ENCODE measurements around the gene EDAR. TPM values are rescaled to one million over a fixed set of nuclear protein-coding genes. Genes with fewer than 3 reads are reported as not detected.

EDAR gene
- polyA plus RNA-seq, 1 experiment: not detected

DNA sequence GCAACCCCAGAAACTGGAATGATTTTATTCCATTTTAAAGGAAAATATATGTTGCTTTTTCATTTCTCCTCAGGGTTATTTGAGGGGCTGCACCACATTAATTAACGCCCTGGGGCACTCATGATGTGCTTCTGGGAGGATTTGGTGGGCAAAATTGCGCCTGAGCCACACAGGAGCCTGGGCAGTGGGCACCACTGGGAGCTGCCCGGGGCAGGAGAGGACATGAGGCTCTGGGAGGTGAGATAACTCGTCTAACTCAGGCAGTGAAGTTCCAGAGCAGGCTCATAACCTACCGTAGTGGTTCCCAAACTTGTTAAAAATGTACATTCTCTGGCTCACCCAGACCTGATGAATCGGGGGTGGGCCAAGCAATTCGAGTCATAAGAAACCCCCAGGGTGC lies 68.3 kb downstream of the EDAR start:
- ChIA-PET POLR2A (no interaction called here), CTCF (interaction anchor here (0.6 to 1.0 kb wide), 2 partner anchors 9 to 50 kb away, joined by 3 read pairs; no protein-coding TSS in a partner anchor)
- no peak for TF ChIP-seq CTCF (IDR thresholded peaks at IDR 0.05; ENCODE audit: insufficient read depth, low read depth, low read length)
- H3K36me3 ChIP-seq (ENCODE audit: control insufficient read depth, insufficient read depth, low read length): no peaks in the 10 kb centered on the region
- no peak for DNase-seq (ENCODE audit: low read depth)
- no peak overlapping the region for H3K4me3 ChIP-seq (ENCODE audit: low read depth, low read length)
- H3K27me3 ChIP-seq (ENCODE audit: control insufficient read depth, insufficient read depth, low read length): peaks cover 18% of the 10 kb centered on the region

- CTCF ChIA-PET: interaction anchor here (7.9 kb wide), 1 partner anchor 9 kb away, joined by 52 read pairs; no protein-coding TSS in a partner anchor
- Histone ChIP-seq H3K27me3 (ENCODE audit: control insufficient read depth, insufficient read depth, low read length) (peaks cover 17% of the 10 kb centered on the region), H3K36me3 (ENCODE audit: control insufficient read depth, insufficient read depth, low read length) (no peaks in the 10 kb centered on the region), H3K4me3 (ENCODE audit: low read depth, low read length) (no peak overlapping the region)
- TF ChIP-seq CTCF (IDR thresholded peaks at IDR 0.05; ENCODE audit: insufficient read depth, low read depth, low read length): no peak
- POLR2A ChIA-PET: no interaction called here
- DNase-seq (ENCODE audit: low read depth): no peak
These were observed 69.2 kb downstream of the EDAR start for GRCh38 chr2:108919571-108920373.

GRCh38 chr2:108918941-108919341 lies 70.1 kb downstream of the EDAR start:
- CTCF ChIA-PET: interaction anchor here (7.9 kb wide), 1 partner anchor 10 kb away, joined by 52 read pairs; no protein-coding TSS in a partner anchor
- Histone ChIP-seq H3K27me3 (ENCODE audit: control insufficient read depth, insufficient read depth, low read length) (peaks cover 20% of the 10 kb centered on the region), H3K36me3 (ENCODE audit: control insufficient read depth, insufficient read depth, low read length) (no peaks in the 10 kb centered on the region), H3K4me3 (ENCODE audit: low read depth, low read length) (no peak overlapping the region)
- POLR2A ChIA-PET: no interaction called here
- DNase-seq (ENCODE audit: low read depth): no peak
- TF ChIP-seq CTCF (IDR thresholded peaks at IDR 0.05; ENCODE audit: insufficient read depth, low read depth, low read length): no peak

DNA sequence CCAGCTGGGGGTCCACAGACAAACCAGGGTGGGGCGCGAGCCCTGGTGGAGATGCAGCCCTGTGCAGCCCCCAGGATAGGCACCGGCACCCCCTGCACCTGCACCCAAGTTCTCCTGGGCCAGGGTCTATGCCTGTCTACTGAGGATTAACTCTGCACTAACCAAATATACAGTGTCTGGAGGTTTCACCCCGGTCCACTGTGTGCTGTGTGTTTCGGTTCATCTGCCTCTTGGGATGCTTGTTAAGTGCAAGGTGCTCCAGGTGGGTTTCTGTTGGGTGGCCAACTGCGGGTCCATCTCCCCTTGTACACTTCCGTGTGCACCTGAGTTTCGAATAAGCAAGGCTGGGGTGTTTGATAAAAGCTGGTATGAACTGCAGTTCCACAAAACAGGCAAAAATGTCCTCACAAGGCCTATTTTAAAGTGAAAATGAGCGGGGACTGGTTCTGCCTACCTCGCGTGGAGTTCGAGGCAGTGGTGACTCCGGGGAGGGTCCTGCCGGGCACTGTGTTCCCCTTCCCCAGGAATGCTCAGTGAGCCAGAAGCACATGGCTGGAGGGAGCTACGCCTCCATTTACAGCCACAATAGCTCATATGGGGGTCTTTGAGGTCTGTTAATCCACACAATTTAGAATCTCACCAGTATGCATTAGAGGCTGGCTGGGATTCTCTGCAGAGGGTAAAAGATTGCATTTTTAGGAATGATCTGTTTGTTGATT lies 70.7 kb downstream of the EDAR start:
- no peak overlapping the region for H3K4me3 ChIP-seq (ENCODE audit: low read depth, low read length)
- no peaks in the 10 kb centered on the region for H3K36me3 ChIP-seq (ENCODE audit: control insufficient read depth, insufficient read depth, low read length)
- no peak for TF ChIP-seq CTCF (IDR thresholded peaks at IDR 0.05; ENCODE audit: insufficient read depth, low read depth, low read length)
- POLR2A ChIA-PET: no interaction called here
- CTCF ChIA-PET: interaction anchor here (7.9 kb wide), 1 partner anchor 10 kb away, joined by 52 read pairs; no protein-coding TSS in a partner anchor
- no peak for DNase-seq (ENCODE audit: low read depth)
- peaks cover 19% of the 10 kb centered on the region for H3K27me3 ChIP-seq (ENCODE audit: control insufficient read depth, insufficient read depth, low read length)

- DNase-seq (ENCODE audit: low read depth): no peak
- no peak for TF ChIP-seq CTCF (IDR thresholded peaks at IDR 0.05; ENCODE audit: insufficient read depth, low read depth, low read length)
- ChIA-PET POLR2A (no interaction called here), CTCF (interaction anchor here (1.4 to 7.9 kb wide), 3 partner anchors 11 to 18 kb away, joined by 3 to 52 read pairs (median 4); no protein-coding TSS in a partner anchor)
- Histone ChIP-seq H3K4me3 (ENCODE audit: low read depth, low read length) (no peak overlapping the region), H3K27me3 (ENCODE audit: control insufficient read depth, insufficient read depth, low read length) (peaks cover 17% of the 10 kb centered on the region), H3K36me3 (ENCODE audit: control insufficient read depth, insufficient read depth, low read length) (no peaks in the 10 kb centered on the region)
These were observed 71.5 kb downstream of the EDAR start for GRCh38 chr2:108917526-108917925.

All from BJ (cell line).